Esophagus squamous epithelium (tissue), 4 donors: Measurements from ENCODE around the gene PIK3R5.

ENCODE experiments used
- CTCF ChIP-seq, 6 experiments: fragments of 450-650 bp in 4 of 6; fragments of 200-600 bp in 2 of 6; sonication (generic) in 2 of 6; IDR thresholded peaks; one replicate each; pipeline ENCODE4 v1.5.1; 2016 to 2019; ENCODE audit warnings: antibody characterized with exemption in 6 of 6, mild to moderate bottlenecking in 4 of 6, moderate library complexity in 4 of 6
- POLR2A ChIP-seq, 4 donors: fragments of 450-650 bp; IDR thresholded peaks; one replicate each; pipeline ENCODE4 v1.6.1; 2017; ENCODE audit warnings: antibody characterized with exemption in 4 of 4, mild to moderate bottlenecking in 4 of 4, moderate library complexity in 3 of 4

DNA sequence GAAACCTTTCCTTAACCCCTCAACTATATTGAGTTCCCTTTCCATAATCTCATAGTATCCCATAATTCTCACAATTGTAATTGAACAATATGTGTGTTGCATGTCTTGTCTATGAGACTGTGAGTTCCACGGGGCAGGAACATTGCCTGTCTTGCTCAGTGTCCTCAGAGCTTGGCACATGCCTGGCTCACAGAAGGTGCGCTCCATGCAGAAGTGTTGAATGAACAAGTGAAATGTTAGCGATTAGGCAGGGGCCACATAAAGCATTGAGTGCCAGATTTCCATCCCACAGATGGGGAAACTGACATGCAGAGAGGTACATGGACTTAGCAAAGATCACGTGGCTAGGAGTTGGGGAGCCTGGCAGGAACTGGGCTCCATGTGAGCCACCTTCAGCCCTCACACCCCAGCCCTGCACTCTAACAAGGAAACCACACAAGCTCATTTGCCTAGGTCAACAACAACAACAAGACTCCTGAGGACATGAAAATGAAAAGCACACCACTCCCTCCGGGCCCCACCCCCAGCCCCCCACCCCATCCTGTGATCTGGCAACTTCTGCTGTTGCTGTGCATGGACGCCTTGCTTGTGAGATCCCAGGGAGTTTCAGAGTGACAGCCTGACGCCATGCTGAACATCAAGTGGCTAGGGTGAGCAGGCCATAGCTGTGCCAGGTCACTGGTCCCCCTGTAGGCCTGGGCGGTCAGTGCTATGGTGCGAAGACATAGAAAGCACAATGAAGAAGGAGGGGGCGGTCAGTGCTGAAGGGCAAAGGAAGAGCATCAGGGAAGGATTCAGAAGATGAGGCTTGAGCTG is 5.0 kb downstream of the PIK3R5 start:
- TF ChIP-seq POLR2A (IDR thresholded peaks at IDR 0.05), result no peak
- no peak for TF ChIP-seq CTCF (IDR thresholded peaks at IDR 0.05)
